Neural cell (in vitro differentiated cells): ENCODE results near the gene LIMS1. TPM values are rescaled to one million over a fixed set of nuclear protein-coding genes. Genes with fewer than 3 reads are reported as not detected.

ENCODE experiments used
- H2AFZ ChIP-seq: fragments of 200-600, 300-800 bp; sonication (generic), shearing (Covaris generic); 2 replicates; pipeline ENCODE4 v1.6.0; 2014; ENCODE audit warnings: low read depth, mild to moderate bottlenecking, antibody characterized with exemption, low read length, moderate library complexity
- H3F3A ChIP-seq: fragments of 200-600 bp; shearing (Covaris generic); 2 replicates; pipeline ENCODE4 v1.6.1; 2016; ENCODE audit warnings: mild to moderate bottlenecking, moderate library complexity, mixed read lengths, antibody characterized with exemption, low read length; ENCODE audit not compliant: insufficient read depth, poor library complexity, severe bottlenecking
- H3K27ac ChIP-seq: fragments of 200-600, 300-800 bp; sonication (generic), shearing (Covaris generic); 2 replicates; pipeline ENCODE4 v1.5.1; 2014; ENCODE audit warnings: mild to moderate bottlenecking, low read length, moderate library complexity
- H3K27me3 ChIP-seq: fragments of 300-800, 200-600 bp; sonication (generic), shearing (Covaris generic); 2 replicates; pipeline ENCODE4 v1.6.0; 2014; ENCODE audit warnings: mild to moderate bottlenecking, low read depth, low read length, moderate library complexity; ENCODE audit not compliant: insufficient read depth
- H3K36me3 ChIP-seq: fragments of 300-800, 200-600 bp; sonication (generic), shearing (Covaris generic); 2 replicates; pipeline ENCODE4 v1.5.1; 2014; ENCODE audit warnings: mild to moderate bottlenecking, antibody characterized with exemption, low read length, moderate library complexity; ENCODE audit not compliant: insufficient read depth
- H3K4me2 ChIP-seq: fragments of 300-800, 200-600 bp; sonication (generic), shearing (Covaris generic); 2 replicates; pipeline ENCODE4 v1.6.0; 2014; ENCODE audit warnings: mild to moderate bottlenecking, low read length
- H3K4me3 ChIP-seq: fragments of 300-800, 200-600 bp; sonication (generic), shearing (Covaris generic); 2 replicates; pipeline ENCODE4 v1.5.1; 2014; ENCODE audit warnings: mild to moderate bottlenecking, low read length, moderate library complexity
- H3K79me2 ChIP-seq: fragments of 200-600 bp; shearing (Covaris generic); replicated peaks from 2 replicates; pipeline ENCODE4 v1.6.0; 2014; ENCODE audit warnings: mild to moderate bottlenecking, low read length, moderate library complexity; ENCODE audit not compliant: insufficient read depth
- H3K9ac ChIP-seq: fragments of 300-800, 200-600 bp; sonication (generic), shearing (Covaris generic); 2 replicates; pipeline ENCODE4 v1.6.1; 2016; ENCODE audit warnings: mild to moderate bottlenecking, low read length, mixed read lengths
- H3K9me2 ChIP-seq: fragments of 200-600 bp; shearing (Covaris generic); 2 replicates; pipeline ENCODE4 v1.6.1; 2016; ENCODE audit warnings: mild to moderate bottlenecking, low read length, mixed read lengths; ENCODE audit not compliant: insufficient read depth
- H3K9me3 ChIP-seq: fragments of 200-600, 300-800 bp; sonication (generic), shearing (Covaris generic); 2 replicates; pipeline ENCODE4 v1.6.1; 2016; ENCODE audit warnings: mild to moderate bottlenecking, mixed run types, low read length, moderate library complexity, mixed read lengths
- H4K20me1 ChIP-seq: fragments of 200-600 bp; shearing (Covaris generic); 2 replicates; pipeline ENCODE4 v1.6.1; 2016; ENCODE audit warnings: mild to moderate bottlenecking, mixed run types; ENCODE audit not compliant: insufficient read depth
- EP300 ChIP-seq: fragments of 450-650 bp; conservative IDR thresholded peaks from 2 replicates; pipeline ENCODE4 v1.6.1; 2014; ENCODE audit warnings: antibody characterized with exemption, mild to moderate bottlenecking, moderate library complexity; ENCODE audit not compliant: poor library complexity, severe bottlenecking
- EZH2 ChIP-seq: fragments of 200-600, 300-800 bp; shearing (Covaris generic), sonication (generic); IDR thresholded peaks from 2 replicates; pipeline ENCODE4 v1.6.1; 2014; ENCODE audit warnings: antibody characterized with exemption, low read length, borderline replicate concordance, mild to moderate bottlenecking; ENCODE audit not compliant: insufficient read depth, poor library complexity, severe bottlenecking
- MXI1 ChIP-seq: fragments of 450-650 bp; conservative IDR thresholded peaks from 2 replicates; pipeline ENCODE4 v1.6.1; 2014; ENCODE audit warnings: antibody characterized with exemption, mild to moderate bottlenecking; ENCODE audit not compliant: poor library complexity, severe bottlenecking
- POLR2AphosphoS5 ChIP-seq: IDR thresholded peaks from 2 replicates; pipeline ENCODE4 v1.6.1; 2012
- RAD21 ChIP-seq: fragments of 450-650 bp; conservative IDR thresholded peaks from 2 replicates; pipeline ENCODE4 v1.6.1; 2014; ENCODE audit warnings: antibody characterized with exemption, mild to moderate bottlenecking, moderate library complexity
- SMC3 ChIP-seq: fragments of 450-650 bp; conservative IDR thresholded peaks from 2 replicates; pipeline ENCODE4 v1.6.1; 2014; ENCODE audit warnings: antibody characterized with exemption, mild to moderate bottlenecking, moderate library complexity; ENCODE audit not compliant: poor library complexity
- TAF1 ChIP-seq: IDR thresholded peaks from 2 replicates; pipeline ENCODE4 v1.6.1; 2012; ENCODE audit warnings: low read depth
- polyA plus RNA-seq: library from polyadenylated mRNA; depleted of rRNA; stranded (reverse); fragments of >200 nt; gene quantifications from 2 replicates; pipeline ENCODE4 v1.2.3, GENCODE V29; 2014
- TF ChIP-seq, protein P1 (sequence below): IDR thresholded peaks from 2 replicates; pipeline ENCODE4 v1.6.1; 2012; ENCODE audit warnings: borderline replicate concordance
- TF ChIP-seq, protein P2 (sequence below): fragments of 450-650 bp; IDR thresholded peaks from 2 replicates; pipeline ENCODE4 v1.5.1; 2014; ENCODE audit warnings: antibody characterized with exemption, mild to moderate bottlenecking, moderate library complexity; ENCODE audit not compliant: poor library complexity, severe bottlenecking

The LIMS1 gene
- polyA plus RNA-seq, 1 donor from 2014 or later = 12.3 TPM

DNA sequence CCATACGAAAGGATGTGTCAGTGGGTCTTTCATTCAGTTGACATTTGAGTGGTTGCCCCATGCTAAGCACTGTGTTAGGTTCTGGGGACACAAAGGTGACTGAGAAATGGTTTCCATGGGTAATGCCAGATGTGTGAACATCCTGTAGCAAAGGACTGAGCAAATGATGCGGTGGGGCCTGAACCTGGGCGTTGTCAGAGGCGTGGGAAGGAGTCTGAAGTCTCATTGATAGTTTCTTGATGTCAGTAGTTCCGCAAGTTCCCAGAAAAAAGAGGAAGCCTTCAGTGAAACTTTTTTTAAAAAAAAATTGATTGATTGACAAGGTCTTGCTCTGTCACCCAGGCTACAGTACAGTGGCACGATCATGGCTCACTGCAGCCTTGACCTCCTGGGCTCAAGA is 56.9 kb downstream of the LIMS1 start:
- Histone ChIP-seq H3K36me3 (no peaks in the 10 kb centered on the region), H3K9ac (no peak overlapping the region), H3K27me3 (no peaks in the 10 kb centered on the region), H3F3A (no peaks in the 10 kb centered on the region), H3K4me2 (no peak overlapping the region), H2AFZ (no peak overlapping the region), H3K9me2 (no peaks in the 10 kb centered on the region), H3K9me3 (no peaks in the 10 kb centered on the region), H3K79me2 (no peaks in the 10 kb centered on the region), H3K27ac (no peak overlapping the region), H4K20me1 (no peaks in the 10 kb centered on the region), H3K4me3 (no peak overlapping the region)
- no peak for TF ChIP-seq RAD21
- no peak for TF ChIP-seq SMC3
- TF ChIP-seq, protein P1, sequence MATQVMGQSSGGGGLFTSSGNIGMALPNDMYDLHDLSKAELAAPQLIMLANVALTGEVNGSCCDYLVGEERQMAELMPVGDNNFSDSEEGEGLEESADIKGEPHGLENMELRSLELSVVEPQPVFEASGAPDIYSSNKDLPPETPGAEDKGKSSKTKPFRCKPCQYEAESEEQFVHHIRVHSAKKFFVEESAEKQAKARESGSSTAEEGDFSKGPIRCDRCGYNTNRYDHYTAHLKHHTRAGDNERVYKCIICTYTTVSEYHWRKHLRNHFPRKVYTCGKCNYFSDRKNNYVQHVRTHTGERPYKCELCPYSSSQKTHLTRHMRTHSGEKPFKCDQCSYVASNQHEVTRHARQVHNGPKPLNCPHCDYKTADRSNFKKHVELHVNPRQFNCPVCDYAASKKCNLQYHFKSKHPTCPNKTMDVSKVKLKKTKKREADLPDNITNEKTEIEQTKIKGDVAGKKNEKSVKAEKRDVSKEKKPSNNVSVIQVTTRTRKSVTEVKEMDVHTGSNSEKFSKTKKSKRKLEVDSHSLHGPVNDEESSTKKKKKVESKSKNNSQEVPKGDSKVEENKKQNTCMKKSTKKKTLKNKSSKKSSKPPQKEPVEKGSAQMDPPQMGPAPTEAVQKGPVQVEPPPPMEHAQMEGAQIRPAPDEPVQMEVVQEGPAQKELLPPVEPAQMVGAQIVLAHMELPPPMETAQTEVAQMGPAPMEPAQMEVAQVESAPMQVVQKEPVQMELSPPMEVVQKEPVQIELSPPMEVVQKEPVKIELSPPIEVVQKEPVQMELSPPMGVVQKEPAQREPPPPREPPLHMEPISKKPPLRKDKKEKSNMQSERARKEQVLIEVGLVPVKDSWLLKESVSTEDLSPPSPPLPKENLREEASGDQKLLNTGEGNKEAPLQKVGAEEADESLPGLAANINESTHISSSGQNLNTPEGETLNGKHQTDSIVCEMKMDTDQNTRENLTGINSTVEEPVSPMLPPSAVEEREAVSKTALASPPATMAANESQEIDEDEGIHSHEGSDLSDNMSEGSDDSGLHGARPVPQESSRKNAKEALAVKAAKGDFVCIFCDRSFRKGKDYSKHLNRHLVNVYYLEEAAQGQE = no peak
- no peak for TF ChIP-seq POLR2AphosphoS5
- no peak for TF ChIP-seq EZH2
- TF ChIP-seq MXI1 = no peak
- no peak for TF ChIP-seq EP300
- TF ChIP-seq, protein P2, sequence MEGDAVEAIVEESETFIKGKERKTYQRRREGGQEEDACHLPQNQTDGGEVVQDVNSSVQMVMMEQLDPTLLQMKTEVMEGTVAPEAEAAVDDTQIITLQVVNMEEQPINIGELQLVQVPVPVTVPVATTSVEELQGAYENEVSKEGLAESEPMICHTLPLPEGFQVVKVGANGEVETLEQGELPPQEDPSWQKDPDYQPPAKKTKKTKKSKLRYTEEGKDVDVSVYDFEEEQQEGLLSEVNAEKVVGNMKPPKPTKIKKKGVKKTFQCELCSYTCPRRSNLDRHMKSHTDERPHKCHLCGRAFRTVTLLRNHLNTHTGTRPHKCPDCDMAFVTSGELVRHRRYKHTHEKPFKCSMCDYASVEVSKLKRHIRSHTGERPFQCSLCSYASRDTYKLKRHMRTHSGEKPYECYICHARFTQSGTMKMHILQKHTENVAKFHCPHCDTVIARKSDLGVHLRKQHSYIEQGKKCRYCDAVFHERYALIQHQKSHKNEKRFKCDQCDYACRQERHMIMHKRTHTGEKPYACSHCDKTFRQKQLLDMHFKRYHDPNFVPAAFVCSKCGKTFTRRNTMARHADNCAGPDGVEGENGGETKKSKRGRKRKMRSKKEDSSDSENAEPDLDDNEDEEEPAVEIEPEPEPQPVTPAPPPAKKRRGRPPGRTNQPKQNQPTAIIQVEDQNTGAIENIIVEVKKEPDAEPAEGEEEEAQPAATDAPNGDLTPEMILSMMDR = no peak
- no peak for TF ChIP-seq TAF1

DNA sequence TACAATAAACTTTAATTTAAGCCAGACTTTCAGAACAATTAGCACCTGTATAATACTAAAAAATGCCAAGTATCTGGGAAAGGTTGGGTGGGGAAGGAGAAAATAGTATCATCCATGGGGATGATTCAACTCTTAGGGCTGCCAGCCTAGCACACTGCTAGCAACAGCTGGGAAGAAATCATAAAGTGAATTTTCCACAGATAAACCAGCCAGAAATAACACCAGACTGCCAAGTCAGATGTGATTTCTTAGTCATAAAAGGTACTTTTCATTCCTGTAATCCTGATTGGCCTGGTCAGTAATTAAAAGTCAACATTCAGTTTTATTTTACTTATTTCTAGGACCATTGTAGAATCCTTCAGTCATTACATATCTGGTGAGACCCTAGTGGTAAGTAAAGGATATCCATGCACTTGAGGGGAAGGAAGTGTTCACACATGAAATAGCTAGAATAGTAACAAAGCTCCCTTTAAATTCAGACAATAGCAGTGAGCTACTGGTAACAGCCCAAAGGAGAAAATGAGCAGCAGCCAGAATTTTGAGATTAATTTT is 59.4 kb downstream of the LIMS1 start:
- no peak overlapping the region for H3K27ac ChIP-seq
- no peaks in the 10 kb centered on the region for H4K20me1 ChIP-seq
- H3K36me3 ChIP-seq = no peaks in the 10 kb centered on the region
- H3K9me2 ChIP-seq = no peaks in the 10 kb centered on the region
- no peaks in the 10 kb centered on the region for H3K9me3 ChIP-seq
- TF ChIP-seq SMC3 (no peak), RAD21 (no peak), POLR2AphosphoS5 (no peak), TAF1 (no peak), MXI1 (no peak), EZH2 (no peak), EP300 (no peak)
- TF ChIP-seq, protein P2 = no peak
- TF ChIP-seq, protein P1 = no peak
- H3K79me2 ChIP-seq = no peaks in the 10 kb centered on the region
- no peak overlapping the region for H3K4me3 ChIP-seq
- H3K9ac ChIP-seq = no peak overlapping the region
- H2AFZ ChIP-seq = no peak overlapping the region
- H3F3A ChIP-seq = no peaks in the 10 kb centered on the region
- H3K4me2 ChIP-seq = no peak overlapping the region
- H3K27me3 ChIP-seq = no peaks in the 10 kb centered on the region
